Pancreas (tissue), 10 donors: ENCODE measurements around the gene AMH. TPM values are rescaled to one million over a fixed set of nuclear protein-coding genes. Genes with fewer than 3 reads are reported as not detected.

Experiments used
- ATAC-seq, 4 donors: fragments of 200-7000 bp; cut with Tn5 transposase; one replicate each; pipeline versions ENCODE4 v1.8.0 to v1.9.1; 2020; ENCODE audit warnings: mild to moderate bottlenecking in 4 of 4, moderate library complexity in 4 of 4
- DNase-seq, 6 donors: peaks; one replicate each; pipeline ENCODE4 v3.0.0-alpha.2; 2020
- FAIRE-seq: peaks from 2 replicates; lab custom pipeline; 2012; peaks lifted over from hg19 to GRCh38; lab: Jason Lieb, UNC
- H3K27ac ChIP-seq, 4 donors: fragments of 200-600 bp; sonication (generic); 1 replicate in 3 of 4; 2 replicates in 1 of 4; pipeline versions ENCODE4 v1.5.0 to v1.8.0; 2020
- H3K27me3 ChIP-seq, 4 donors: fragments of 200-600 bp; one replicate each; pipeline ENCODE4 v1.8.0; 2021
- H3K36me3 ChIP-seq, 3 donors: fragments of 200-600 bp; sonication (generic) in 1 of 3; one replicate each; pipeline versions ENCODE4 v1.5.0 to v1.8.0; 2020 to 2021
- H3K4me1 ChIP-seq, 3 donors: fragments of 200-600 bp; one replicate each; pipeline ENCODE4 v1.8.0; 2021
- H3K4me3 ChIP-seq, 4 donors: fragments of 200-600 bp; sonication (generic) in 2 of 4; one replicate each; pipeline versions ENCODE4 v1.5.0 to v1.8.0; 2020 to 2021
- H3K9me3 ChIP-seq, 4 donors: fragments of 200-600 bp; one replicate each; pipeline ENCODE4 v1.8.0; 2021
- CTCF ChIP-seq, 4 donors: fragments of 200-600 bp; sonication (generic) in 3 of 4; IDR thresholded peaks; one replicate each; pipeline versions ENCODE4 v1.5.0 to v1.8.0; 2021; ENCODE audit warnings: antibody characterized with exemption in 4 of 4
- WGBS, 2 donors: extraction: QIAGEN DNeasy Blood & Tissue Kit; methylation state at CpG; one replicate each; pipeline ENCODE4 v1.1.7; 2013; 5-methylcytosine and 5-hydroxymethylcytosine counted together
- intact Hi-C, 3 donors: fragments of 100-400 bp; cut with DNase I; formaldehyde crosslinking; loops; one replicate each; pipeline versions ENCODE4 v1.11.1 to v1.14.2; 2022
- polyA plus RNA-seq, 2 donors: library from polyadenylated mRNA; stranded (reverse); fragments of 200-250 nt; gene quantifications; one replicate each; pipeline ENCODE4 v1.2.3, GENCODE V29; 2013
- total RNA-seq, 6 donors: library from RNA; stranded (reverse); fragmentation: NEBNext Ultra II Directional in 4 of 6; extraction: Animal tissue kit (Norgen Biotek cat#: 25700) in 4 of 6; gene quantifications; one replicate each; pipeline versions ENCODE4 v1.2.1 to v1.2.4, GENCODE V29; 2021 to 2023
- donor health status: healthy with polysubstance abuse.
- donor health status: DM: no; HTN: no; CAD: no; lungs with moderate emphysema.
- donor health status: DM: no; HTN: no; CAD: no.
- donor health status: control.
- donor health status: control.
- donor health status: Bipolar disorder and iron deficiency.
- donor health status: DM: yes; HTN: yes; CAD: no.
- donor health status: DM: no; HTN: no; CAD: no.
- donor health status: DM: no; HTN: no; CAD: no.
- donor health status: DM: yes; HTN: yes; CAD: no.

AMH gene
- total and polyA plus RNA-seq, 8 donors = 1.4 to 9.5 (median 2.4) TPM

DNA sequence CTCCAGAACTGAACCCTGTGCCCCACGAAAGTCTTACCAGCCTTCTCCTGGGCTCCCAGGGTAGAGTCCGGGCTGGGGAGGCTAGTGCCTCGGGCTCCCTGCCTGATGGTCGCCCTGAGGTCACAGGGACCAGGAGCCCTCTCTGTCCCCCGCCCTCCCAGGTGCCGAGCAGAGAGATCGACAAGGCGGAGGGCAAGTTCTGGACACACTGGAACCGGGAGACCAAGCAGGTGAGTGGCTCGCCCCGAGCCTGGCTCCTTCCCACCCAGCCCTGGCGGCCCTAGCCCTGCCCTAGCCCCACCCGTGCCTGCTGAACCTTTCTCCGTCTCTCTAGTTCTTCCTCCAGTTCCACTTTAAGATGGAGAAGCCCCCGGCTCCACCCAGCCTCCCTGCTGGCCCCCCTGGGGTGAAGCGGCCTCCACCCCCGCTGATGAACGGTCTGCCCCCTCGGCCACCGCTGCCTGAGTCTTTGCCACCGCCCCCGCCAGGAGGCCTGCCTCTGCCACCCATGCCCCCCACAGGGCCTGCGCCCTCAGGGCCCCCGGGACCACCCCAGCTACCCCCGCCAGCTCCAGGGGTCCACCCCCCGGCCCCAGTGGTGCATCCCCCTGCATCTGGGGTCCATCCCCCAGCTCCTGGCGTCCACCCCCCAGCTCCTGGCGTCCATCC lies 1.6 kb upstream of the AMH start:
- no peaks in the 10 kb centered on the region for H3K9me3 ChIP-seq
- peak overlapping the region in 1 of 4 donors; percentile 75 for H3K27ac ChIP-seq
- H3K4me3 ChIP-seq = no peak overlapping the region
- no peaks in the 10 kb centered on the region for H3K4me1 ChIP-seq
- H3K36me3 ChIP-seq = peaks cover 4 to 45% (median 44%) of the 10 kb centered on the region in 3 donors
- WGBS, 2 donors = 92 to 96% methylated on average over 17 to 28 of the region's 28 CpGs
- H3K27me3 ChIP-seq = peaks cover 0 to 6% (median 0%) of the 10 kb centered on the region in 4 donors
- ATAC-seq (no peak), DNase-seq (peak in 2 of 6 donors; percentile 49 to 80), FAIRE-seq (no peak)
- TF ChIP-seq CTCF (IDR thresholded peaks at IDR 0.05) = no peak
- intact Hi-C loops = no loop called here

GRCh38 chr19:2248136-2249009 lies 750 bp upstream of the AMH start:
- 84 to 85% methylated on average over 18 to 21 of the region's 21 CpGs for WGBS, 2 donors
- H3K27ac ChIP-seq = no peak overlapping the region
- DNase-seq = peak in 3 of 6 donors; percentile 31 to 73 (median 57)
- H3K9me3 ChIP-seq = no peaks in the 10 kb centered on the region
- H3K27me3 ChIP-seq = peaks cover 0 to 6% (median 0%) of the 10 kb centered on the region in 4 donors
- H3K4me1 ChIP-seq = no peaks in the 10 kb centered on the region
- H3K4me3 ChIP-seq = no peak overlapping the region
- TF ChIP-seq CTCF (IDR thresholded peaks at IDR 0.05) = no peak
- FAIRE-seq = no peak
- no peak for ATAC-seq
- H3K36me3 ChIP-seq = peaks cover 4 to 42% (median 42%) of the 10 kb centered on the region in 3 donors
- intact Hi-C loops = no loop called here

- ATAC-seq (peak in 2 of 4 donors; percentile 3 to 16), DNase-seq (peak in 3 of 6 donors; percentile 39 to 81 (median 58)), FAIRE-seq (no peak)
- Histone ChIP-seq H3K27ac (no peak overlapping the region), H3K9me3 (no peaks in the 10 kb centered on the region), H3K4me3 (no peak overlapping the region), H3K4me1 (no peaks in the 10 kb centered on the region), H3K27me3 (peaks cover 0 to 6% (median 0%) of the 10 kb centered on the region in 4 donors), H3K36me3 (peaks cover 0 to 25% (median 25%) of the 10 kb centered on the region in 3 donors)
- intact Hi-C loops = no loop called here
- 25 to 30% methylated on average over 42 to 43 of the region's 43 CpGs for WGBS, 2 donors
- TF ChIP-seq CTCF (IDR thresholded peaks at IDR 0.05) = no peak
Observed at GRCh38 chr19:2249880-2250765, 1.0 kb downstream of the AMH start.

DNA sequence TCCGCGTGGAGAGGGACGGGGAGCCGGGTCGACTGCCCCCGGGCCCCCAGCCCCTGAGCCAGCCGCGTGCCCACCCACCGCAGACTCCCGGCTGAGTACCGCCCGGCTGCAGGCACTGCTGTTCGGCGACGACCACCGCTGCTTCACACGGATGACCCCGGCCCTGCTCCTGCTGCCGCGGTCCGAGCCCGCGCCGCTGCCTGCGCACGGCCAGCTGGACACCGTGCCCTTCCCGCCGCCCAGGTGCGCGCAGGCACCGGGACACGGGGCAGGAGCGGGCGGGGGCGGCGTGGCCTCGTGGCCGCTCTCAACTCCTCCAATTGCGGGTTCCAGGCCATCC lies 1.6 kb downstream of the AMH start:
- peaks cover 0 to 6% (median 0%) of the 10 kb centered on the region in 4 donors for H3K27me3 ChIP-seq
- no peaks in the 10 kb centered on the region for H3K4me1 ChIP-seq
- ATAC-seq = peak in 1 of 4 donors; percentile 3
- H3K27ac ChIP-seq = no peak overlapping the region
- peak in 2 of 6 donors; percentile 15 to 77 for DNase-seq
- no peak for FAIRE-seq
- H3K36me3 ChIP-seq = peaks cover 0 to 19% (median 19%) of the 10 kb centered on the region in 3 donors
- no peaks in the 10 kb centered on the region for H3K9me3 ChIP-seq
- H3K4me3 ChIP-seq = peak overlapping the region in 1 of 4 donors; percentile 25
- no peak for TF ChIP-seq CTCF (IDR thresholded peaks at IDR 0.05)
- intact Hi-C loops = no loop called here
- 12 to 17% methylated on average over 37 to 40 of the region's 40 CpGs for WGBS, 2 donors
